Panc1 (cell line): ENCODE data around the gene TUB.

Experiments
- CTCF ChIP-seq: fragments of 450-650 bp; IDR thresholded peaks from 2 replicates; pipeline ENCODE4 v1.5.1; 2017; ENCODE audit warnings: mild to moderate bottlenecking
- POLR2AphosphoS5 ChIP-seq: IDR thresholded peaks from 2 replicates; pipeline ENCODE4 v1.6.1; 2012; ENCODE audit warnings: mild to moderate bottlenecking, low read depth, low read length, moderate library complexity
- REST ChIP-seq, 2 experiments: IDR thresholded peaks; 2 replicates each; pipeline ENCODE4 v1.6.1; 2011 to 2012; ENCODE audit warnings: low read depth in 2 of 2, control low read depth in 1 of 2, low read length in 1 of 2, mild to moderate bottlenecking in 1 of 2, moderate library complexity in 1 of 2; ENCODE audit not compliant: insufficient read depth in 1 of 2
- SIN3A ChIP-seq: IDR thresholded peaks from 2 replicates; pipeline ENCODE4 v1.6.1; 2012; ENCODE audit warnings: low read depth, mild to moderate bottlenecking, low read length, moderate library complexity, borderline replicate concordance; ENCODE audit not compliant: insufficient read depth

DNA sequence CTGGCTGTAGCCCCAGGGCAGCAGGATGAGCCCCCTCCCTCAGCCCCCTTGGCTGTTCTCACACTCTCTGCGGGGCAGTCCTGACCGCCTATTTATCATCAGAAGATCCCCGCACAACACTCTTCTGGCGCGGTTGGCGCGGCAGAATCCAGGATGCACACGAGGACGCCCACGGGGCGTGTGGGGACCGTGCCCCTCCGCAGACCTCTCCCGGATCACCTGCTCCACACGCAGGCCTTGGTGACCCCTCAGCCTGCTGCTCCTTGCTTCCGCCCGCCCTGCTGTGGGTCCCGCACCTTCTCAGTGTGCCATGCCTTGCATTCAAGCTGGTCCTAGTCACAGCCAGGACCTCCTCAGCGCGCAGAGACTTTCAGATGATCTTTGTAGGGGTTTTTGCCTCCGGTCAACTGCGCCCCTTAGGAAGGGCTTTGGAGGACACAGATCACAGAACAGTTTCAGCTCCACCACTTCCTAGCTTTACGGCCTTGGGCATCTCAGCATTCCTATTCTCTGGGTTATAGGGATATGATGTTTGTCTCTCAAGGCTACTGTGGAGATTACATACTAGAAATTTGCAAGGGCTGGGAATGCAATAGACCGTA lies 841 bp upstream of the TUB start:
- TF ChIP-seq CTCF (no peak), SIN3A (no peak), POLR2AphosphoS5 (no peak), REST (IDR thresholded peaks at IDR 0.05; ENCODE audit: insufficient read depth in 1 of 2, low read depth in 2 of 2, low read length in 1 of 2) (no peak)
